ENCODE results near the gene UHRF1. TPM values are rescaled to one million over a fixed set of nuclear protein-coding genes. Genes with fewer than 3 reads are reported as not detected.

UHRF1 gene
- total and polyA plus RNA-seq, 2 of the 13 experiments (the other 11 are each of a cell fraction or from before 2014, with no cell fraction given), result 6.8 to 78.4 TPM

GRCh38 chr19:4968462-4969291 lies 59.4 kb downstream of the UHRF1 start, which contains the start of gene KDM4B (continued):
- no peak for TF ChIP-seq E2F1 (CRISPR knock-in tag; IDR thresholded peaks at IDR 0.05)
- no peak for TF ChIP-seq ZFP36 (IDR thresholded peaks at IDR 0.05; ENCODE audit: borderline replicate concordance, low read depth, low read length, partially characterized antibody)
- no peak for TF ChIP-seq HNF4A (CRISPR knock-in tag; IDR thresholded peaks at IDR 0.05)
- TF ChIP-seq SYNCRIP (IDR thresholded peaks at IDR 0.05; ENCODE audit: insufficient read depth, low read depth, low read length), result no peak
- TF ChIP-seq DBP (CRISPR knock-in tag; IDR thresholded peaks at IDR 0.05; ENCODE audit: not compliant biosample characterization), result no peak
- no peak for TF ChIP-seq HES4 (CRISPR knock-in tag; IDR thresholded peaks at IDR 0.05; ENCODE audit: borderline replicate concordance)
- peak; percentile 23; the same call in 1 of the 2 replicates for TF ChIP-seq BCL3 (CRISPR knock-in tag; IDR thresholded peaks at IDR 0.05)
- TF ChIP-seq ZFP36L1 (CRISPR knock-in tag; IDR thresholded peaks at IDR 0.05), result no peak
- TF ChIP-seq ZBTB34 (CRISPR knock-in tag; IDR thresholded peaks at IDR 0.05), result no peak
- TF ChIP-seq SNRNP70 (IDR thresholded peaks at IDR 0.05; ENCODE audit: low read depth, low read length), result no peak
- TF ChIP-seq ZBED4 (CRISPR knock-in tag; IDR thresholded peaks at IDR 0.05; ENCODE audit: borderline replicate concordance), result no peak
- no peak for TF ChIP-seq NKX3-1 (CRISPR knock-in tag; IDR thresholded peaks at IDR 0.05)
- TF ChIP-seq PHF21A (CRISPR knock-in tag; IDR thresholded peaks at IDR 0.05), result no peak
- no peak for TF ChIP-seq LBX2 (CRISPR knock-in tag; IDR thresholded peaks at IDR 0.05; ENCODE audit: borderline replicate concordance)
- TF ChIP-seq ZNF724P (CRISPR knock-in tag; IDR thresholded peaks at IDR 0.05; ENCODE audit: borderline replicate concordance), result peak; percentile 73; the same call in 1 of the 2 replicates
- TF ChIP-seq CEBPB (IDR thresholded peaks at IDR 0.05; ENCODE audit: borderline replicate concordance, low read depth, low read length), result no peak
